OCI-LY3 (cell line): ENCODE measurements around the gene SLC43A2.
"Not testable (repeated sequence)": the region's sequence is repeated elsewhere in the genome, so short reads cannot be mapped to it uniquely, and the experiment has no call there.

ENCODE experiments used
- H2AFZ ChIP-seq: fragments of 200-600, 300-600 bp; shearing (Covaris generic); 2 replicates; pipeline ENCODE4 v1.6.0; 2014; ENCODE audit warnings: antibody characterized with exemption, low read depth, low read length
- H3K27ac ChIP-seq: fragments of 200-600, 300-600 bp; sonication (generic); 2 replicates; pipeline ENCODE4 v1.5.1; 2014; ENCODE audit warnings: mild to moderate bottlenecking, low read length, moderate library complexity, mixed read lengths
- H3K27me3 ChIP-seq: fragments of 200-600, 300-600 bp; sonication (generic); 2 replicates; pipeline ENCODE4 v1.6.1; 2014; ENCODE audit warnings: low read depth, low read length, mixed read lengths
- H3K36me3 ChIP-seq: fragments of 200-600, 300-600 bp; sonication (generic); replicated peaks from 2 replicates; pipeline ENCODE3; 2014; ENCODE audit warnings: low read depth, low read length, mixed read lengths
- H3K4me1 ChIP-seq: fragments of 300-600, 200-600 bp; sonication (generic); 2 replicates; pipeline ENCODE4 v1.6.1; 2014; ENCODE audit warnings: low read length, mixed read lengths
- H3K4me2 ChIP-seq: fragments of 200-600, 300-600 bp; sonication (generic); 2 replicates; pipeline ENCODE4 v1.6.1; 2014; ENCODE audit warnings: low read length, mixed read lengths
- H3K4me3 ChIP-seq: fragments of 300-600, 200-600 bp; sonication (generic); 2 replicates; pipeline ENCODE4 v1.5.1; 2014; ENCODE audit warnings: antibody characterized with exemption, mild to moderate bottlenecking, low read length, moderate library complexity
- H3K79me2 ChIP-seq: fragments of 300-600, 200-600 bp; shearing (Covaris generic); 2 replicates; pipeline ENCODE4 v1.6.1; 2014; ENCODE audit warnings: mild to moderate bottlenecking, low read length, mixed read lengths
- H3K9ac ChIP-seq: fragments of 300-600, 200-600 bp; shearing (Covaris generic); 2 replicates; pipeline ENCODE4 v1.6.0; 2014; ENCODE audit warnings: mild to moderate bottlenecking, low read length, moderate library complexity
- H3K9me3 ChIP-seq: fragments of 200-600, 300-600 bp; shearing (Covaris generic); 2 replicates; pipeline ENCODE4 v1.6.1; 2014; ENCODE audit warnings: low read length, mixed read lengths; ENCODE audit not compliant: insufficient read depth
- H4K20me1 ChIP-seq: fragments of 200-600, 300-600 bp; sonication (generic); 2 replicates; pipeline ENCODE4 v1.6.1; 2016; ENCODE audit warnings: low read length, mixed read lengths; ENCODE audit not compliant: insufficient read depth
- CTCF ChIP-seq: fragments of 200-600, 300-600 bp; sonication (generic); IDR thresholded peaks from 2 replicates; pipeline ENCODE4 v1.5.1; 2014; ENCODE audit warnings: antibody characterized with exemption, low read length, low read depth
- EZH2phosphoT487 ChIP-seq: fragments of 200-600 bp; shearing (Covaris generic); IDR thresholded peaks from 2 replicates; pipeline ENCODE4 v1.6.1; 2018; ENCODE audit warnings: antibody characterized with exemption, mixed run types, low read depth

Gene SLC43A2

DNA sequence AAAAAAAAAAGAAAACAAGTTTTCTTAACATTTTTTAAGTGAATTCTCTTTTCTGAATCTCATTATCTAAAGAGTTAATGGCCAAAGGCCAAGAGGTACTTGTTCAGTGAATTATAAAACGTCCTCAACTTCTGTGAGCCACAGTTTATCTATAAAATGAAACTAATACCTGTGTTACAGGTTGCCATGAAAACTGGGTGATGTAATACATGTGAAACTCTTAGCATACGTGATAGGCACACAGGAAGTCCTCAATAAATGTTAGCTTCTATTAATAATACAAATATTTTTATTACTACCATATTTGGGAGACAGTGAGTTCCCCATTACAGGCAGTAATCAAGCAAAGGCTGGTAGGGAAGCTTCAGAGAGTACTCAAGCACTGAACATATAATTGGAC lies 98.8 kb downstream of the SLC43A2 start:
- peaks cover 3% of the 10 kb centered on the region for H3K36me3 ChIP-seq
- H3K4me2 ChIP-seq = no peak overlapping the region
- no peaks in the 10 kb centered on the region for H3K27me3 ChIP-seq
- H3K4me3 ChIP-seq = no peak overlapping the region
- no peak for TF ChIP-seq EZH2phosphoT487
- TF ChIP-seq CTCF = no peak
- no peak overlapping the region for H2AFZ ChIP-seq
- no peak overlapping the region for H3K9ac ChIP-seq
- H3K79me2 ChIP-seq = no peaks in the 10 kb centered on the region
- no peaks in the 10 kb centered on the region for H4K20me1 ChIP-seq
- H3K4me1 ChIP-seq = no peaks in the 10 kb centered on the region
- no peak overlapping the region for H3K27ac ChIP-seq
- no peaks in the 10 kb centered on the region for H3K9me3 ChIP-seq

- H3K79me2 ChIP-seq, H3K27ac ChIP-seq, H3K4me3 ChIP-seq, H3K9ac ChIP-seq, H2AFZ ChIP-seq, H3K36me3 ChIP-seq, H3K9me3 ChIP-seq, H3K4me2 ChIP-seq, H3K4me1 ChIP-seq, H3K27me3 ChIP-seq, H4K20me1 ChIP-seq: not testable (repeated sequence)
Measured at GRCh38 chr17:1526876-1527275, 101.8 kb downstream of the SLC43A2 start.

DNA sequence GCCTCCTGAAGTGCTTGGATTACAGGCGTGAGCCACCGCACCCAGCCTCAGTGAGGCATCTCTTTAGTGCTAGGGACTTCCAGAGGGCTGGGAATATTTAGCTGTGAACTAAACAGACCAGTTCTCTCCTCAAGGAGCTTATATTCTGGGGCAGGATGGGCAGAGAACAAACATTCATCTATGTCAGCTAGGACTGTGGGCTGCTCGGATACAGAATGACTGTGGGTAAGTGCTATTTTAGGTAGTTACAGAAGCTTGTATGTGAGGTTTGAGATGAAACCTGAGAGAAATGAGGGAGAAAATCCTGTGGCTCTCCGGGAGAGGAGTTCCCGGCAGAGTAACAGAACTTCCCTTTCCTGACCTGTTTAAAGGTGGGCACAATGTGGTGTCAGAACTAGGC lies 106.0 kb downstream of the SLC43A2 start:
- H3K79me2 ChIP-seq = 0 out of 2 replicates have a peak, but pooled peaks cover 2% of the 10 kb centered on the region
- TF ChIP-seq CTCF = no peak
- TF ChIP-seq EZH2phosphoT487 = no peak
- H3K9me3 ChIP-seq = no peaks in the 10 kb centered on the region
- H3K27ac ChIP-seq = no peak overlapping the region
- H3K4me2 ChIP-seq = no peak overlapping the region
- H3K4me3 ChIP-seq = no peak overlapping the region
- no peaks in the 10 kb centered on the region for H3K27me3 ChIP-seq
- no peaks in the 10 kb centered on the region for H3K36me3 ChIP-seq
- no peaks in the 10 kb centered on the region for H4K20me1 ChIP-seq
- no peak overlapping the region for H2AFZ ChIP-seq
- peaks cover 4% of the 10 kb centered on the region for H3K4me1 ChIP-seq
- no peak overlapping the region for H3K9ac ChIP-seq

GRCh38 chr17:1521086-1521640 lies 107.5 kb downstream of the SLC43A2 start:
- H3K9me3 ChIP-seq = no peaks in the 10 kb centered on the region

More at GRCh38 chr17:1521086-1521640, 107.5 kb downstream of the SLC43A2 start:
- Histone ChIP-seq H3K4me3 (no peak overlapping the region), H2AFZ (no peak overlapping the region), H3K27me3 (no peaks in the 10 kb centered on the region), H3K79me2 (peaks cover 9% of the 10 kb centered on the region; the same call in 1 of the 2 replicates), H3K4me2 (no peak overlapping the region), H3K4me1 (peaks cover 6% of the 10 kb centered on the region), H3K27ac (no peak overlapping the region), H4K20me1 (no peaks in the 10 kb centered on the region), H3K36me3 (no peaks in the 10 kb centered on the region), H3K9ac (no peak overlapping the region)
- no peak for TF ChIP-seq CTCF
- TF ChIP-seq EZH2phosphoT487 = no peak
